Natural killer cell (primary cell): ENCODE results near the gene KRT34. TPM values are rescaled to one million over a fixed set of nuclear protein-coding genes. Genes with fewer than 3 reads are reported as not detected.
"Not testable (repeated sequence)": the region's sequence is repeated elsewhere in the genome, so short reads cannot be mapped to it uniquely, and the experiment has no call there.

ENCODE experiments used
- ATAC-seq, 3 donors: fragments of 150-1000 bp in 2 of 3; fragments of 200-7000 bp in 1 of 3; cut with Tn5 transposase; 1 replicate in 1 of 3; 2 replicates in 2 of 3; pipeline ENCODE4 v1.10.0; 2021; ENCODE audit warnings: mild to moderate bottlenecking in 2 of 3, moderate library complexity in 2 of 3
- DNase-seq, 2 donors: peaks; one replicate each; pipeline versions ENCODE4 v3.0.0 to v3.0.0-alpha.2; 2013 to 2021; ENCODE audit warnings: mixed read lengths in 1 of 2
- H3K27ac ChIP-seq: one replicate; pipeline ENCODE4 v1.5.1; 2013; ENCODE audit warnings: mild to moderate bottlenecking, low read length
- H3K27me3 ChIP-seq: one replicate; pipeline ENCODE4 v1.6.1; 2013; ENCODE audit warnings: low read length; ENCODE audit not compliant: control insufficient read depth, insufficient read depth
- H3K36me3 ChIP-seq: one replicate; pipeline ENCODE4 v1.6.1; 2013; ENCODE audit warnings: low read length; ENCODE audit not compliant: control insufficient read depth, insufficient read depth
- H3K4me1 ChIP-seq: one replicate; pipeline ENCODE4 v1.6.1; 2013; ENCODE audit warnings: low read length; ENCODE audit not compliant: control insufficient read depth, insufficient read depth
- H3K4me3 ChIP-seq: one replicate; pipeline ENCODE4 v1.5.1; 2013; ENCODE audit warnings: low read length
- H3K9me3 ChIP-seq: one replicate; pipeline ENCODE4 v1.6.1; 2013; ENCODE audit warnings: low read length; ENCODE audit not compliant: control insufficient read depth, insufficient read depth
- H3K27ac Mint-ChIP-seq, 2 donors: one replicate each; pipeline ENCODE4 v1.8.0; 2022; ENCODE audit warnings: mild to moderate bottlenecking in 2 of 2, mixed read lengths in 2 of 2, moderate library complexity in 1 of 2
- H3K27me3 Mint-ChIP-seq, 2 donors: one replicate each; pipeline ENCODE4 v1.8.0; 2022; ENCODE audit warnings: low read depth in 2 of 2, mixed read lengths in 2 of 2
- H3K36me3 Mint-ChIP-seq: one replicate; pipeline ENCODE4 v1.8.0; 2022; ENCODE audit warnings: mixed read lengths
- H3K4me1 Mint-ChIP-seq, 2 donors: one replicate each; pipeline ENCODE4 v1.8.0; 2022; ENCODE audit warnings: mixed read lengths in 2 of 2
- H3K4me3 Mint-ChIP-seq: one replicate; pipeline ENCODE4 v1.8.0; 2022; ENCODE audit warnings: mild to moderate bottlenecking, moderate library complexity, mixed read lengths
- H3K9me3 Mint-ChIP-seq, 2 donors: one replicate each; pipeline ENCODE4 v1.8.0; 2022; ENCODE audit warnings: mixed read lengths in 2 of 2
- CTCF ChIP-seq: fragments of 200-600 bp; IDR thresholded peaks from one replicate; pipeline ENCODE4 v1.8.0; 2022; ENCODE audit warnings: antibody characterized with exemption
- WGBS: methylation state at CpG from one replicate; pipeline ENCODE4 v1.1.7; 2013; ENCODE audit warnings: missing lambda C conversion rate; ENCODE audit not compliant: insufficient coverage; 5-methylcytosine and 5-hydroxymethylcytosine counted together
- intact Hi-C: fragments of 100-400 bp; cut with micrococcal nuclease; formaldehyde crosslinking; loops from one replicate; pipeline ENCODE4 v1.14.2; 2022
- total RNA-seq, 4 donors: library from RNA; stranded (reverse); fragments of 120-200 nt in 1 of 4; gene quantifications; one replicate each; pipeline versions ENCODE4 v1.2.3 to v1.2.4, GENCODE V29; 2013 to 2022

The KRT34 gene
- total RNA-seq, 3 donors from 2014 or later (not counting 1 experiment from before 2014, with no cell fraction given): not detected

- no peak for ATAC-seq
- WGBS: no CpG with 5 or more reads among the region's 2 CpGs
- Mint-ChIP-seq H3K4me3 (no peak overlapping the region), H3K27ac (no peak overlapping the region), H3K9me3 (no peaks in the 10 kb centered on the region), H3K27me3 (peaks cover 7 to 25% of the 10 kb centered on the region in 2 donors), H3K4me1 (no peaks in the 10 kb centered on the region), H3K36me3 (no peaks in the 10 kb centered on the region)
- H3K27me3 ChIP-seq: no peaks in the 10 kb centered on the region
- H3K27ac ChIP-seq: no peak overlapping the region
- no peaks in the 10 kb centered on the region for H3K36me3 ChIP-seq
- no peak for DNase-seq
- H3K9me3 ChIP-seq: no peaks in the 10 kb centered on the region
- peaks cover 6% of the 10 kb centered on the region for H3K4me1 ChIP-seq
- intact Hi-C loops: no loop called here
- no peak for TF ChIP-seq CTCF
- no peak overlapping the region for H3K4me3 ChIP-seq
Observed at GRCh38 chr17:41351177-41351576, 30.9 kb downstream of the KRT34 start.

- intact Hi-C loops, H3K27ac Mint-ChIP-seq, H3K27me3 ChIP-seq, H3K4me3 Mint-ChIP-seq, H3K36me3 ChIP-seq, H3K4me3 ChIP-seq, H3K9me3 ChIP-seq, H3K4me1 ChIP-seq, H3K36me3 Mint-ChIP-seq, DNase-seq, H3K9me3 Mint-ChIP-seq, H3K4me1 Mint-ChIP-seq, H3K27ac ChIP-seq, ATAC-seq: not testable (repeated sequence)
- WGBS: 92% methylated on average over 16 of the region's 16 CpGs
- peaks cover 7 to 21% of the 10 kb centered on the region in 2 donors for H3K27me3 Mint-ChIP-seq
Observed at GRCh38 chr17:41350381-41350878, 31.7 kb downstream of the KRT34 start, which contains the start of gene KRT33A. KRT33A (minus strand) TSS chr17:41350828; CDS start chr17:41350767, 61 bp downstream.

GRCh38 chr17:41347869-41348760 is 34.0 kb downstream of the KRT34 start:
- no peak overlapping the region for H3K27ac Mint-ChIP-seq
- H3K9me3 ChIP-seq: no peaks in the 10 kb centered on the region
- ATAC-seq: no peak
- WGBS: 93% methylated on average over 7 of the region's 7 CpGs
- H3K9me3 Mint-ChIP-seq: peaks cover 0 to 3% of the 10 kb centered on the region in 2 donors
- H3K36me3 Mint-ChIP-seq: peaks cover 4% of the 10 kb centered on the region
- peaks cover 0 to 3% of the 10 kb centered on the region in 2 donors for H3K4me1 Mint-ChIP-seq
- H3K4me3 Mint-ChIP-seq: no peak overlapping the region
- no peak overlapping the region for H3K4me3 ChIP-seq
- no peaks in the 10 kb centered on the region for H3K27me3 ChIP-seq
- peaks cover 10 to 17% of the 10 kb centered on the region in 2 donors for H3K27me3 Mint-ChIP-seq
- DNase-seq: no peak
- H3K4me1 ChIP-seq: peaks cover 6% of the 10 kb centered on the region
- no peaks in the 10 kb centered on the region for H3K36me3 ChIP-seq
- no peak overlapping the region for H3K27ac ChIP-seq
- intact Hi-C loops: no loop called here
- no peak for TF ChIP-seq CTCF

- H3K36me3 Mint-ChIP-seq: peaks cover 12% of the 10 kb centered on the region
- peaks cover 11% of the 10 kb centered on the region for H3K4me1 ChIP-seq
- WGBS: 97% methylated on average over 16 of the region's 16 CpGs
- DNase-seq, H3K27me3 ChIP-seq, H3K27ac Mint-ChIP-seq, H3K4me3 Mint-ChIP-seq, H3K27ac ChIP-seq, H3K36me3 ChIP-seq, ATAC-seq, H3K27me3 Mint-ChIP-seq, H3K9me3 Mint-ChIP-seq, H3K9me3 ChIP-seq, H3K4me3 ChIP-seq, H3K4me1 Mint-ChIP-seq, intact Hi-C loops: not testable (repeated sequence)
Observed at GRCh38 chr17:41346421-41346820, 35.7 kb downstream of the KRT34 start.
